Fibroblast of skin of scalp (primary cell): Measurements from ENCODE around the gene RNF145.
"Not testable (repeated sequence)": the region's sequence is repeated elsewhere in the genome, so short reads cannot be mapped to it uniquely, and the experiment has no call there.

Source experiments
- DNase-seq: peaks from one replicate; pipeline ENCODE4 v3.0.0-alpha.2; 2013

RNF145 gene

GRCh38 chr5:159157552-159157951 lies 51.8 kb downstream of the RNF145 start:
- no peak for DNase-seq

- peak; percentile 69 for DNase-seq
Measured at GRCh38 chr5:159156426-159157238, 52.7 kb downstream of the RNF145 start.

- no peak for DNase-seq
Measured at GRCh38 chr5:159155960-159156359, 53.4 kb downstream of the RNF145 start.

GRCh38 chr5:159152876-159153275 lies 56.5 kb downstream of the RNF145 start:
- no peak for DNase-seq

- no peak for DNase-seq
Measured at GRCh38 chr5:159149085-159149484, 60.3 kb downstream of the RNF145 start.

GRCh38 chr5:159147976-159148375 lies 61.4 kb downstream of the RNF145 start:
- DNase-seq = no peak

GRCh38 chr5:159146839-159147238 lies 62.5 kb downstream of the RNF145 start:
- no peak for DNase-seq

- DNase-seq = not testable (repeated sequence)
Measured at GRCh38 chr5:159145160-159145559, 64.2 kb downstream of the RNF145 start.

- no peak for DNase-seq
Measured at GRCh38 chr5:159139802-159140201, 69.6 kb downstream of the RNF145 start.

GRCh38 chr5:159135896-159136531 lies 73.3 kb downstream of the RNF145 start:
- DNase-seq = peak; percentile 65

- peak; percentile 83 for DNase-seq
Measured at GRCh38 chr5:159133041-159133741, 76.2 kb downstream of the RNF145 start.

- DNase-seq = no peak
Measured at GRCh38 chr5:159132429-159133040, 76.8 kb downstream of the RNF145 start.

- no peak for DNase-seq
Measured at GRCh38 chr5:159131951-159132350, 77.4 kb downstream of the RNF145 start.

- no peak for DNase-seq
Measured at GRCh38 chr5:159130871-159131270, 78.5 kb downstream of the RNF145 start.

GRCh38 chr5:159128070-159128541 lies 81.2 kb downstream of the RNF145 start:
- no peak for DNase-seq

- no peak for DNase-seq
Measured at GRCh38 chr5:159123700-159124099, 85.7 kb downstream of the RNF145 start.

GRCh38 chr5:159123189-159123588 lies 86.2 kb downstream of the RNF145 start:
- DNase-seq = no peak

GRCh38 chr5:159121061-159121460 lies 88.3 kb downstream of the RNF145 start:
- DNase-seq = no peak

- DNase-seq = no peak
Measured at GRCh38 chr5:159120446-159120845, 88.9 kb downstream of the RNF145 start.

GRCh38 chr5:159119842-159120241 lies 89.5 kb downstream of the RNF145 start:
- DNase-seq = not testable (repeated sequence)

- DNase-seq = not testable (repeated sequence)
Measured at GRCh38 chr5:159118958-159119659, 90.2 kb downstream of the RNF145 start.

- no peak for DNase-seq
Measured at GRCh38 chr5:159113405-159113804, 95.9 kb downstream of the RNF145 start.
